H54 (cell line): ENCODE measurements around the gene ACER3.
A peak's percentile ranks its signal among the peaks of the same experiment; 100 is the strongest.

Experiments used
- DNase-seq: peaks from one replicate; pipeline ENCODE4 v3.0.0; 2011; ENCODE audit warnings: low spot score, mixed read lengths; ENCODE audit not compliant: insufficient read length
- FAIRE-seq: peaks from 3 replicates; lab custom pipeline; 2011; peaks lifted over from hg19 to GRCh38; lab: Jason Lieb, UNC
- POLR2A ChIP-seq: IDR thresholded peaks from 2 replicates; pipeline ENCODE4 v1.6.1; 2011; ENCODE audit warnings: low read depth, mild to moderate bottlenecking, low read length

ACER3 gene

DNA sequence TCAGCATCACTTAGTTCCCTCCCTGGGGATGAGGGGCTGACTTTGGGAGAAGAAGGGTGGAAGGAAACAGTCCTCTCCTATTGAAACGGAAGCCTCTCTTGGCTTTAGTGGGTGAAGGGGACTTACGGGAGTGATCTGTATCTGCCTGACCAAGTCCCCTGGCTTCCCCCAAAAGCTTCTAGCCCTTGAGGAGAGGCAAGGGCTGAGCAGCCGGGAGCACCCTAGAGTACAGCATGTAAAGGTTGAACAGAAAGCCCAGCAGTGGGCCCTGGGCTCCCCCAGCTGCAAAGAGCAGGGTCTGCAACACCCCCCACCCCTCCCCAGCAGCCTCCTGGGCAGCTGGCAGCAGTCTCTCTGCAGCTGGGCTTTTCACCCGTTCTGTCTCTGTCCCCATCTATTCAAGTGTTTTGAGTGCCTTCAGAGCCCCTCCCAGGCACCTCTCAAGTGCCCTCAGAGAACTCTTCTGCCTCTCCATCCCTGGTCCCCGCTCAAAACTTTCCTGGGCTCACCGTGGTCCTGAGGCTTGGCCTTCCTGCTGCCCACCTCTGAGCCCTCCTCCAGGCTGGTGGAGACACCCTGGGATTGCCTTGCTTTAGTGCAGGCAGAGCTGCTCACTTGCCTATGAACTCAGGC lies 208.7 kb downstream of the ACER3 start:
- no peak for TF ChIP-seq POLR2A
- FAIRE-seq (no peak), DNase-seq (no peak)

DNA sequence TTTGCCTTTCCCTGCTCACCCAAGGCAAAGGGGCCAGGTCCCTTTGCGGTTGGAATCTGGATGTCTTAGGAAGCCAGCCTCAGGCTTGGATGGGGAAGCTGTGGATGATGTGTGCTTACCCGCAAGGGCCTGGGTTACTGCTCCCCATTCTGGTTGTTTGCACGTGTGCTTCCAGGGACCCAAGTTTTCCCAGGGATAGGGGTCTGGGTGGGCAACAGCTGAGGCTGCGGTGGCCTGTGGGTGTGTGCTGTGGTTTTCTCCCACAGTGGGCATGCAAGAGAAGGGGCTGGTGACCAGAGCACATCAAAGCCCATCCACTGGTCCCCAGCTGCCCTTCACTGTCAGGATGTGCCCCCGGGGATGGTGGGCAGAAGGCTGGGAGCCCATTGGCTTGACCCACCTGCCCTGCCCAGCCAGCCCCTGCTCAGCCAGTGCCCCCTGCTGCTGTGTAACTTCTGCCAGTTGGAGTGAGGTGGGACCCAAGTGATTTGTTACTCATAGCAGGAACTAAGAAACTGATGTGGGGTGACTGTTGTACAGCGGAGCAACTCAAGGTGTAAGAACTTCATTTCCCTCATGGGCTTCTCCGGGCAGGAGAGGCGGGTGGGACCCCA lies 209.4 kb downstream of the ACER3 start:
- FAIRE-seq (no peak), DNase-seq (no peak)
- TF ChIP-seq POLR2A = no peak

DNA sequence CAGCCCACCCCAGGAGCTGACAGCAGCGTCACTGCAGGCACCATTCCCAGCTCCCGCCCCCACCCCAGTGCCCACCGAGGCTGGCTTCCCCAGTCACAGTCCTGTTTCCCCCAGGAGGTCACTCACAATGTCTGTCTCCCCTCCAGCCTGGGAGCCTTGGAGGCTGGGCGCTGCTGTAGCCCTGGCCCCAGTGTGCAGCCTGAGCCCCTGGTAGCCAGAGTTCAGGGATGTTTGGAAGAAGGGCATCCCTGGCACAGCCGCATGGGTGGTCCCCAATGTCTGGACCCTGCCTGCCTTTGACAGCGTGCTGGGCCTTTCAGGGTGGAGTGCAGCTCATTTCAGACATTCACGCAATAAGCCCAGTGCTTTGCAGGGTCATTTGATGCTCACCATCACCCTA lies 210.4 kb downstream of the ACER3 start:
- no peak for TF ChIP-seq POLR2A
- DNase-seq (no peak), FAIRE-seq (no peak)

GRCh38 chr11:77071671-77072605 lies 211.2 kb downstream of the ACER3 start:
- TF ChIP-seq POLR2A = no peak
- DNase-seq (peak; percentile 51), FAIRE-seq (no peak)

GRCh38 chr11:77072851-77073327 lies 212.2 kb downstream of the ACER3 start:
- DNase-seq (no peak), FAIRE-seq (no peak)
- no peak for TF ChIP-seq POLR2A

DNA sequence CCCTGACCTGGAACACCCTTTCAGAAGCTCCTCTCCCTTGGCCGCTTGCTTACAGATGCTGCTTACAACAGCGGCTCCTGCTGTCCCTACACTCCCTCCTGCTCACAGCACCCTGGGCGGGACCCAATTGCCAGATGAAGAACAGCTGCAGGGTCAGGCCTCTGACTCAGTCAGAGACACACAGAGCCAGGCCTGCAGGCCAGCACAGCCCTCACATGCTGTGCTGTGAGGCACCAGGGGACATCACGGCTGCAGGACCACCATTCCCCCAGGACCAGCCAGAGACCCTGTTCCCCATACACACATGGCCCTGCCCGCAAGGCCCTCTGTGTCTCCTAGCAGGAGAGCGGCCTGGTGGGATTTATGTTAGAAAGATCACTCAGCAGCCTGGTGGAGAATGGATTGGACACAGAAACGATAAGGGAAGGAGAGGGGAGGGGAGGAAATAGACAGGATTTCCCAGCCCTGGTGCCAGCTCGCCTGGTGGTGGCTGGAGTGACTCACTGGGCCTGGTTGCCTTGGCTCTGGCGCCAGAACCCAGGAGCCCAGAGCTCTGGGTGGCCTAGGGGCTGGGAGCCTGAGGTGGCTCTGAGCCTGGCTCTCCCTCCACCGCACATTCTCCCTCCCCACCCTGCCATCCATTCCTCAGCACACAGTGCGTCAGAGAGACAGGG lies 212.7 kb downstream of the ACER3 start:
- peak; percentile 55 for TF ChIP-seq POLR2A

DNA sequence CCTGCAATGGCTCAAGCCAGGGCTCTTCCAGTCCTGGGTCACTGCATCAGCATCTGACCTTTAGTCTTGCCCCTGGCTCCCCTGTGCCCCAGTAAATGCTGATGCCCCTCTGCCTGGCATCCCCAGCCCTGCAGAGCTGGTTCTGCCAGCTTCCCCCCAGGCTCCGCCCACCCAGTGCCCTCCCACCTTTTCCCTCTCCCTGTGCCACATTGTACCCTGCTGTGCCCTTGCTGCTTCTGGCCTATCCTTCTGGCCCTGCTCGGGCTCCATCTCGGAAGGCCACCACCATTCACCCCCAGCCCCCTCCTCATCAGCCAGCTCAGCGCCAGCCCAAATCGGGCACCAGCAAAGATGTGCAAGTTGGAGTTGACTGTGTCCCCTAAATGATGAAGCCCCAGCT lies 213.5 kb downstream of the ACER3 start:
- FAIRE-seq (no peak), DNase-seq (no peak)
- no peak for TF ChIP-seq POLR2A

More for the DNA sequence above, 212.7 kb downstream of the ACER3 start:
- DNase-seq (peak; percentile 97), FAIRE-seq (no peak)

- TF ChIP-seq POLR2A = no peak
- FAIRE-seq (no peak), DNase-seq (no peak)
Observed at GRCh38 chr11:77074626-77075221, 214.0 kb downstream of the ACER3 start.

DNA sequence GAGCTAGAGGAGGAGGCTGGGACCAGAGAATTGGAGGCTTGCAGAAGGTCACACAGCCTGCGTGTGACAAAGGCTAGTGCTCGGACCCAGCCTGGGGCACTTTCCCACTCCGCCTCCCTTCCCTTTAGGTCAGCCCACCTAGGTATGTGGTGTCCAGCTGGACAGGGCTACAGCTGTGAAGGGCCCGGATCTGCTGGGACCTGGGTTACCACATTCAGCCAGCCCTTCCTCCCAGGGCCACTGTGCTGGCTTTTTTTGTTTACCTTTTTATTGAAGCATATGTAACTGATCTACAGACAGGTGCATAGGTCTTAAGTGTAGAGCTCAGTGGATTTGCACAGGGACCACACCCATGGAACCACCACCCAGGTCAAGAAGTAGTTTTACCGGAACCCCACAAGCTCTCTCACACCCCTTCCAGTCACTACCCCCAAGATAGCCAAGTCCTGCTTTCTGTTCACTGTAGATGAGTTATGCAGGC lies 214.7 kb downstream of the ACER3 start:
- no peak for TF ChIP-seq POLR2A
- no peak for DNase-seq
- no peak for FAIRE-seq
